Breast epithelium (tissue), 4 donors: ENCODE results near the gene TMCC1. TPM values are rescaled to one million over a fixed set of nuclear protein-coding genes. Genes with fewer than 3 reads are reported as not detected.
A peak's percentile ranks its signal among the peaks of the same experiment; 100 is the strongest.
"Not testable (repeated sequence)": the region's sequence is repeated elsewhere in the genome, so short reads cannot be mapped to it uniquely, and the experiment has no call there.

Experiments
- DNase-seq, 2 donors: peaks; one replicate each; pipeline ENCODE4 v3.0.0-alpha.2; 2019; ENCODE audit warnings: low spot score in 2 of 2
- H3K27ac ChIP-seq, 2 donors: fragments of 200-600 bp; sonication (generic) in 1 of 2; one replicate each; pipeline ENCODE4 v1.5.1; 2016 to 2019; ENCODE audit warnings: mild to moderate bottlenecking in 1 of 2
- H3K27me3 ChIP-seq, 2 donors: fragments of 200-600 bp; sonication (generic) in 1 of 2; one replicate each; pipeline versions ENCODE4 v1.5.1 to v1.6.0; 2017 to 2019; ENCODE audit warnings: control low read depth in 1 of 2, mild to moderate bottlenecking in 1 of 2
- H3K36me3 ChIP-seq: fragments of 200-600 bp; one replicate; pipeline ENCODE4 v1.5.1; 2019
- H3K4me1 ChIP-seq, 2 donors: fragments of 200-600 bp; sonication (generic); one replicate each; pipeline ENCODE4 v1.5.1; 2016 to 2019; ENCODE audit warnings: control low read depth in 1 of 2
- H3K4me3 ChIP-seq, 3 donors: fragments of 200-600 bp; sonication (generic); 1 replicate in 2 of 3; 2 replicates in 1 of 3; pipeline ENCODE4 v1.5.1; 2016 to 2019; ENCODE audit warnings: mild to moderate bottlenecking in 3 of 3, moderate library complexity in 2 of 3
- H3K9me3 ChIP-seq, 2 donors: fragments of 200-600 bp; sonication (generic) in 1 of 2; one replicate each; pipeline ENCODE4 v1.5.1; 2016 to 2019; ENCODE audit warnings: control low read depth in 1 of 2
- CTCF ChIP-seq, 3 donors: fragments of 450-650 bp; IDR thresholded peaks; one replicate each; pipeline ENCODE4 v1.5.1; 2016 to 2017; ENCODE audit warnings: antibody characterized with exemption in 3 of 3, mild to moderate bottlenecking in 3 of 3, moderate library complexity in 3 of 3
- POLR2A ChIP-seq: fragments of 450-650 bp; IDR thresholded peaks from one replicate; pipeline ENCODE4 v1.6.1; 2016; ENCODE audit warnings: antibody characterized with exemption, mild to moderate bottlenecking, moderate library complexity
- POLR2AphosphoS5 ChIP-seq, 3 donors: sonication (generic); formaldehyde crosslinking; IDR thresholded peaks; one replicate each; pipeline ENCODE4 v1.6.1; 2017; ENCODE audit warnings: antibody characterized with exemption in 3 of 3
- intact Hi-C: fragments of 100-400 bp; cut with DNase I; formaldehyde crosslinking; loops from one replicate; pipeline ENCODE4 v1.15.1; 2023; ENCODE audit warnings: low total_unique reads
- total RNA-seq, 3 donors: library from RNA; depleted of rRNA; stranded (reverse); fragments of >200 nt; gene quantifications; one replicate each; pipeline ENCODE4 v1.1.0, GENCODE V29; 2016

TMCC1 gene
- total RNA-seq, 3 donors from 2014 or later: 29.4 to 48.1 (median 29.8) TPM

- Histone ChIP-seq H3K27ac (no peak overlapping the region), H3K4me3 (no peak overlapping the region), H3K4me1 (no peaks in the 10 kb centered on the region), H3K9me3 (no peaks in the 10 kb centered on the region), H3K27me3 (no peaks in the 10 kb centered on the region), H3K36me3 (no peaks in the 10 kb centered on the region)
- no peak for DNase-seq
- intact Hi-C loops: loop anchor here (2.0 kb wide), 1 partner anchor 175 kb away; no protein-coding TSS in a partner anchor
- TF ChIP-seq CTCF (IDR thresholded peaks at IDR 0.05) (no peak), POLR2A (no peak)
Observed at GRCh38 chr3:129651435-129652202, 241.9 kb downstream of the TMCC1 start.

DNA sequence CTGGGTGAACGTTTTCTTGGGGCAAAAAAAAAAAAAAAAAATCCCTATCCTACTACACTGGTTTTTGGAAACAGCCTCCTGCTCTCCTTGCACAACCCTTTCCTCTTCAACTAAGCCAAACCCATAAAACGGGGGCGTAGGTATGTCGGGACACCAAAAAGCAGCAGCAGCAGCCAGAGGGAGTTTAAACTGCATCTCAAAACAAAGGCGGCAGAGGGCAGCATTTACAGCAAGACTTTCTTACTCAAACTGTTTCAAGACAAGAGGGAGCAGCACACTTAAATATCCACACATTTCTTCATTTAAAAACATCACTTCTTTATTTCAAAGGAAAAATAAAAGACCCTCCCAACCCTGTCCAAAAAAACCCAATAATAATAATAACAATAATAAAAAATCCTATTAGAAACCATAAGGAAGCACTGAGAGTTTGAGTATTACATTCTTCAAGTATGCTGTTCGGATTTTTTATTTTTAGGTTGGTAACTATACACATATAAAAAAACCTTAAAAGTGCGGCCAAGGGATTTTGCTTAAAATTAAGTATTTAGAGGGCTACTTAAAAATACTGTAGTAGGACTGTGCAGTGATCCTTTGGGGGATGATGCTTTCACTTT, 243.1 kb downstream of the TMCC1 start:
- Histone ChIP-seq H3K27ac (no peak overlapping the region), H3K9me3 (no peaks in the 10 kb centered on the region), H3K36me3 (no peaks in the 10 kb centered on the region), H3K4me1 (no peaks in the 10 kb centered on the region), H3K4me3 (no peak overlapping the region), H3K27me3 (no peaks in the 10 kb centered on the region)
- DNase-seq: peak; percentile 63 to 89
- intact Hi-C loops: loop anchor here (2.0 kb wide), 1 partner anchor 176 kb away; no protein-coding TSS in a partner anchor
- TF ChIP-seq POLR2AphosphoS5 (IDR thresholded peaks at IDR 0.05) (peak in 2 of 3 donors; percentile 42 to 45), CTCF (IDR thresholded peaks at IDR 0.05) (peak in 2 of 3 donors; percentile 73 to 83), POLR2A (no peak)

DNA sequence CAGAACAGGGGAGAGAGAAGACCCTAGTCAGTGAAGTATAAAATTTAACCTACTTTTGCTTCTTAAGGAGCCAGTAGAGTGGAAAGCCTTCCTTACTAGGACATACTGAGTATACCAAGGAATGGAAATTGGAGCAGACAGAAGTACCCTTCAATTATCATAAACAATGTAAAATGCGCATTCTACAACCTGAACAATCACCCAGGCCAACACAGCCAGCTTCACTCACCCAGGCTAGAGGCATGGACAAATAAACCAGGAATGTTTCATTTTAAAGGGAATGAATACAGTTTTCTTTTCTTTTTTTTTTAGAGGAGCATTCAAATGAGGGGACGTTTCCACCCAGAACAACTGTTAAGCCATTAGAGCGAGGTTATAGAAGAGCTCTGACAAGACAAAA, 245.1 kb downstream of the TMCC1 start:
- Histone ChIP-seq H3K4me3 (no peak overlapping the region), H3K27me3 (no peaks in the 10 kb centered on the region), H3K36me3 (no peaks in the 10 kb centered on the region), H3K9me3 (no peaks in the 10 kb centered on the region), H3K27ac (no peak overlapping the region), H3K4me1 (no peaks in the 10 kb centered on the region)
- no peak for TF ChIP-seq POLR2AphosphoS5 (IDR thresholded peaks at IDR 0.05)
- no peak for TF ChIP-seq POLR2A
- no peak for TF ChIP-seq CTCF (IDR thresholded peaks at IDR 0.05)
- intact Hi-C loops: no loop called here
- DNase-seq: no peak

DNA sequence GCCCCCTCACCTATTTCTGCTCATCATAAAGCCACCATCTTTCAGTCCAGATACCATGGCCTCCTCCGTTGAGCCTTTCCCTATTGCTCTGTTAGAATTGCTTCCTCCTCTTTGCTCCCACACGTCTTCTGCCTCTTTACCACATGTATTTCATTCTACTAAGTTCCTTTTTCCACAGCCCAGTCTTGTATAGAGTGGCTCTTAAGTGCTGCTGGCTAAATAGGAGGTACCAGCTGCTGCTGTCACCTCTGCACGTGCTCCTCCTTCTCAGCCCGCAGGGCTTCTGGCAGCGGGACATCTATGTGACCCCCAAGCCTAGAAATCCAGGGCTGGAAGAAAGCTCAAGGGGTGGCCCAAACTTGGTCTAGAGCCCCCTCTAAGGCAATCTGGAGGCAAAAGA, 248.2 kb downstream of the TMCC1 start:
- H3K4me1 ChIP-seq: no peaks in the 10 kb centered on the region
- no peak overlapping the region for H3K27ac ChIP-seq
- intact Hi-C loops: no loop called here
- DNase-seq: no peak
- H3K4me3 ChIP-seq: no peak overlapping the region
- no peaks in the 10 kb centered on the region for H3K36me3 ChIP-seq
- H3K9me3 ChIP-seq: no peaks in the 10 kb centered on the region
- no peaks in the 10 kb centered on the region for H3K27me3 ChIP-seq
- TF ChIP-seq POLR2AphosphoS5 (IDR thresholded peaks at IDR 0.05) (no peak), POLR2A (no peak), CTCF (IDR thresholded peaks at IDR 0.05) (no peak)

DNA sequence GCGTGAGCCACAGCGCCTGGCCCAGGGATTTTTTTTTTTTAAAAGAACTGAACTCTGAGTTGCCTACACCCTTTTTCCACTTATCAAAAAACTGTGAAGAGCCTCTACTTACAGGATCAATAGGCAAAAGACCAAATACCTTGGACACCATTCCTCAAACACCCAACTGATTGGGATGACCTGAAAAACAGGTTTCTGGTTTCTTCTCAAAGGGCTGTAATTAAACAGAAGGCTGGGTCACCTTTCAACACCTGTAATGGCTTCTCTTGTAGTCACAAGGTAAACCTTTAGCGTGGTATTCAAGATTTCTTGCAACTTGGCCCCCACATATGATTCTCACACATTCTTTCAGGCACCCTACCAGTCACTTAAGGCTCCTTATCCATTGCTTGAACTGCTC, 248.7 kb downstream of the TMCC1 start:
- no peaks in the 10 kb centered on the region for H3K9me3 ChIP-seq
- H3K4me3 ChIP-seq: no peak overlapping the region
- no peaks in the 10 kb centered on the region for H3K4me1 ChIP-seq
- H3K27ac ChIP-seq: no peak overlapping the region
- no peaks in the 10 kb centered on the region for H3K36me3 ChIP-seq
- no peaks in the 10 kb centered on the region for H3K27me3 ChIP-seq
- no peak for TF ChIP-seq POLR2A
- no peak for TF ChIP-seq CTCF (IDR thresholded peaks at IDR 0.05)
- no peak for TF ChIP-seq POLR2AphosphoS5 (IDR thresholded peaks at IDR 0.05)
- intact Hi-C loops: no loop called here
- DNase-seq: no peak

DNA sequence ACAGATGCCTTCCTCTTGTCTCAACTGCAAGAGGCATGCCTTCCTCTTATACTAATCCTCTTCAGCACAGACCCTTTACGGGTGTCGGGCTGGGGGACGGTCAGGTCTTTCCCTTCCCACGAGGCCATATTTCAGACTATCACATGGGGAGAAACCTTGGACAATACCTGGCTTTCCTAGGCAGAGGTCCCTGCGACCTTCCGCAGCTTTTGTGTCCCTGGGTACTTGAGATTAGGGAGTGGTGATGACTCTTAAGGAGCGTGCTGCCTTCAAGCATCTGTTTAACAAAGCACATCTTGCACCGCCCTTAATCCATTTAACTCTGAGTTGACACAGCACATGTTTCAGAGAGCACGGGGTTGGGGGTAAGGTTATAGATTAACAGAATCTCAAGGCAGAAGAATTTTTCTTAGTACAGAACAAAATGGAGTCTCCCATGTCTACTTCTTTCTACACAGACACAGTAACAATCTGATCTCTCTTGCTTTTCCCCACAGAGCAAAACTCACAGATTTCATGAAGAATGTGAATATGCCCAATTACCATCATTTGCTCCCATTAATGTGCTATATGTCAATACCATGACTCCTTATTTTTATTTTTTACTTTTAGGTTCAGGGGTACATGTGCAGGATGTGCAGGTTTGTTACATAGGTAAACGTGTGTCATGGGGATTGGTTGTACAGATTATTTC, 251.8 kb downstream of the TMCC1 start:
- intact Hi-C loops, H3K36me3 ChIP-seq: not testable (repeated sequence)

DNA sequence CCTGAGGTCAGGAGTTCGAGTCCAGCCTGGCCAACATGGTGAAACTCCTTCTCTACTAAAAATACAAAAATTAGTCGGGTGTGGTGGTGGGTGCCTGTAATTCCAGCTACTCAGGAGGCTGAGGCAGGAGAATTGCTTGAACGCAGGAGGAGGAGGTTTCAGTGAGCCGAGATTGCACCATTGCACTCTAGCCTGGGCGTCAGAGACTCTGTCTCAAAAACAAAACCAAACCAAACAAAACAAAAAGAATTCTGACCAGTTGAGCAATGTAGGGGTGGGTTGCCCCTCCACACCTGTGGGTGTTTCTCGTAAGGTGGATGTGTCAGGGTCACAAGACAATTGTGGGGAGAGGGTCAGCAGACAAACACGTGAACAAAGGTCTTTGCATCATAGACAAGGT, 252.5 kb downstream of the TMCC1 start:
- intact Hi-C loops, H3K27ac ChIP-seq, DNase-seq: not testable (repeated sequence)

More for the DNA sequence above, 251.8 kb downstream of the TMCC1 start:
- H3K27ac ChIP-seq, H3K9me3 ChIP-seq, H3K4me3 ChIP-seq, DNase-seq, H3K27me3 ChIP-seq, H3K4me1 ChIP-seq: not testable (repeated sequence)

More for the DNA sequence above, 252.5 kb downstream of the TMCC1 start:
- H3K4me3 ChIP-seq, H3K36me3 ChIP-seq, H3K4me1 ChIP-seq, H3K27me3 ChIP-seq, H3K9me3 ChIP-seq: not testable (repeated sequence)
